Measurements from ENCODE around the gene KIAA0930.

- TF ChIP-seq CTCF (IDR thresholded peaks at IDR 0.05) (no peak), POLR2A (IDR thresholded peaks at IDR 0.05) (no peak)
These were observed 12.3 kb downstream of the KIAA0930 start for GRCh38 chr22:45228401-45228754.

Data from right lobe of liver (tissue), 4 donors.